ENCODE data around the gene CKMT1A.

GRCh38 chr15:43735416-43735815 lies 41.8 kb downstream of the CKMT1A start:
- no peak for TF ChIP-seq EZH2 (IDR thresholded peaks at IDR 0.05; ENCODE audit: insufficient read depth, poor library complexity, severe bottlenecking)
- TF ChIP-seq EZH2phosphoT487 (IDR thresholded peaks at IDR 0.05; ENCODE audit: insufficient read depth, low read depth): no peak
